ENCODE data around the gene ST6GAL1. TPM values are rescaled to one million over a fixed set of nuclear protein-coding genes. Genes with fewer than 3 reads are reported as not detected.
"Not testable (repeated sequence)": the region's sequence is repeated elsewhere in the genome, so short reads cannot be mapped to it uniquely, and the experiment has no call there.

Gene ST6GAL1
- total and polyA plus RNA-seq, 8 donors, result 3.8 to 31.0 (median 13.5) TPM

- TF ChIP-seq POLR2AphosphoS5 (IDR thresholded peaks at IDR 0.05) (no peak), EP300 (IDR thresholded peaks at IDR 0.05) (no peak), POLR2A (IDR thresholded peaks at IDR 0.05) (no peak), CTCF (IDR thresholded peaks at IDR 0.05) (no peak)
- intact Hi-C loops (cut with DNase I; ENCODE audit: low total_unique reads), result no loop called here
- Histone ChIP-seq H3K27ac (peak overlapping the region in 2 of 5 donors; percentile 2 to 6), H3K4me3 (no peak overlapping the region), H3K9me3 (no peaks in the 10 kb centered on the region), H3K36me3 (no peaks in the 10 kb centered on the region), H3K4me1 (peaks cover 0 to 12% (median 0%) of the 10 kb centered on the region in 4 donors), H3K27me3 (no peaks in the 10 kb centered on the region)
- no peak for DNase-seq
- WGBS, 5 donors, result 93 to 99% (median 96%) methylated on average over 3 of the region's 3 CpGs
Observed at GRCh38 chr3:186990277-186990676, 60.0 kb downstream of the ST6GAL1 start.

- no peak overlapping the region for H3K27ac ChIP-seq
- H3K36me3 ChIP-seq, result no peaks in the 10 kb centered on the region
- DNase-seq, result no peak
- WGBS, 5 donors, result 77 to 91% (median 87%) methylated on average over 5 of the region's 5 CpGs
- peaks cover 0 to 12% (median 0%) of the 10 kb centered on the region in 4 donors for H3K4me1 ChIP-seq
- intact Hi-C loops (cut with DNase I; ENCODE audit: low total_unique reads), result no loop called here
- no peaks in the 10 kb centered on the region for H3K27me3 ChIP-seq
- no peaks in the 10 kb centered on the region for H3K9me3 ChIP-seq
- TF ChIP-seq POLR2A (IDR thresholded peaks at IDR 0.05), result no peak
- no peak for TF ChIP-seq CTCF (IDR thresholded peaks at IDR 0.05)
- TF ChIP-seq POLR2AphosphoS5 (IDR thresholded peaks at IDR 0.05), result no peak
- TF ChIP-seq EP300 (IDR thresholded peaks at IDR 0.05), result no peak
- H3K4me3 ChIP-seq, result no peak overlapping the region
Observed at GRCh38 chr3:186990878-186991308, 60.6 kb downstream of the ST6GAL1 start.

- intact Hi-C loops (cut with DNase I; ENCODE audit: low total_unique reads), result no loop called here
- TF ChIP-seq EP300 (IDR thresholded peaks at IDR 0.05), result no peak
- TF ChIP-seq POLR2A (IDR thresholded peaks at IDR 0.05), result no peak
- no peak for TF ChIP-seq POLR2AphosphoS5 (IDR thresholded peaks at IDR 0.05)
- Histone ChIP-seq H3K36me3 (no peaks in the 10 kb centered on the region), H3K4me1 (peaks cover 0 to 12% (median 0%) of the 10 kb centered on the region in 4 donors), H3K27me3 (no peaks in the 10 kb centered on the region), H3K4me3 (no peak overlapping the region), H3K27ac (no peak overlapping the region), H3K9me3 (no peaks in the 10 kb centered on the region)
- 94 to 100% (median 98%) methylated on average over 3 to 4 of the region's 4 CpGs for WGBS, 5 donors
- no peak for DNase-seq
Observed at GRCh38 chr3:186991470-186991869, 61.1 kb downstream of the ST6GAL1 start.

GRCh38 chr3:186992096-186992495 is 61.8 kb downstream of the ST6GAL1 start:
- H3K27me3 ChIP-seq; H3K27ac ChIP-seq; DNase-seq; H3K36me3 ChIP-seq; intact Hi-C loops (cut with DNase I; ENCODE audit: low total_unique reads); H3K9me3 ChIP-seq; H3K4me3 ChIP-seq: not testable (repeated sequence)
- 73 to 96% (median 90%) methylated on average over 1 of the region's 1 CpG for WGBS, 5 donors
- H3K4me1 ChIP-seq, result peaks cover 0 to 12% (median 0%) of the 10 kb centered on the region in 4 donors

GRCh38 chr3:186993210-186993782 is 63.0 kb downstream of the ST6GAL1 start:
- 86 to 97% (median 94%) methylated on average over 7 of the region's 7 CpGs for WGBS, 5 donors
- peaks cover 0 to 12% (median 0%) of the 10 kb centered on the region in 4 donors for H3K4me1 ChIP-seq
- intact Hi-C loops (cut with DNase I; ENCODE audit: low total_unique reads), result no loop called here
- H3K4me3 ChIP-seq, result no peak overlapping the region
- H3K36me3 ChIP-seq, result no peaks in the 10 kb centered on the region
- H3K9me3 ChIP-seq, result no peaks in the 10 kb centered on the region
- no peaks in the 10 kb centered on the region for H3K27me3 ChIP-seq
- H3K27ac ChIP-seq, result no peak overlapping the region
- TF ChIP-seq POLR2A (IDR thresholded peaks at IDR 0.05) (no peak), EP300 (IDR thresholded peaks at IDR 0.05) (no peak), POLR2AphosphoS5 (IDR thresholded peaks at IDR 0.05) (no peak), CTCF (IDR thresholded peaks at IDR 0.05) (no peak)
- no peak for DNase-seq

Data from stomach (tissue), 9 donors.